Large intestine (tissue), 3 donors: ENCODE measurements around the gene GLOD4. TPM values are rescaled to one million over a fixed set of nuclear protein-coding genes. Genes with fewer than 3 reads are reported as not detected.
"Not testable (repeated sequence)": the region's sequence is repeated elsewhere in the genome, so short reads cannot be mapped to it uniquely, and the experiment has no call there.

ENCODE experiments used
- DNase-seq, 2 donors: peaks; one replicate each; pipeline versions ENCODE4 v3.0.0 to v3.0.0-alpha.2; 2013
- H3K27ac ChIP-seq: one replicate; pipeline ENCODE4 v1.5.1; 2013; ENCODE audit warnings: low read length
- H3K27me3 ChIP-seq: 2 replicates; pipeline ENCODE4 v1.6.1; 2013; ENCODE audit warnings: low read length; ENCODE audit not compliant: control insufficient read depth, insufficient read depth
- H3K36me3 ChIP-seq: 2 replicates; pipeline ENCODE4 v1.6.1; 2013; ENCODE audit warnings: low read length; ENCODE audit not compliant: control insufficient read depth, insufficient read depth
- H3K4me1 ChIP-seq: one replicate; pipeline ENCODE4 v1.6.1; 2013; ENCODE audit warnings: low read length; ENCODE audit not compliant: control insufficient read depth, insufficient read depth
- H3K4me3 ChIP-seq: one replicate; pipeline ENCODE4 v1.5.1; 2013; ENCODE audit warnings: low read length
- H3K9me3 ChIP-seq: one replicate; pipeline ENCODE4 v1.6.1; 2013; ENCODE audit warnings: mild to moderate bottlenecking, low read depth, low read length, moderate library complexity; ENCODE audit not compliant: control insufficient read depth
- WGBS: methylation state at CpG from one replicate; pipeline ENCODE4 v1.1.5; 2013; ENCODE audit warnings: low lambda C conversion rate; ENCODE audit not compliant: insufficient coverage; 5-methylcytosine and 5-hydroxymethylcytosine counted together
- polyA plus RNA-seq: library from polyadenylated mRNA; unstranded; fragments of 120-200 nt; gene quantifications from one replicate; pipeline ENCODE4 v1.2.1, GENCODE V29; 2013

The GLOD4 gene
- polyA plus RNA-seq, 1 donor, result 149 TPM

DNA sequence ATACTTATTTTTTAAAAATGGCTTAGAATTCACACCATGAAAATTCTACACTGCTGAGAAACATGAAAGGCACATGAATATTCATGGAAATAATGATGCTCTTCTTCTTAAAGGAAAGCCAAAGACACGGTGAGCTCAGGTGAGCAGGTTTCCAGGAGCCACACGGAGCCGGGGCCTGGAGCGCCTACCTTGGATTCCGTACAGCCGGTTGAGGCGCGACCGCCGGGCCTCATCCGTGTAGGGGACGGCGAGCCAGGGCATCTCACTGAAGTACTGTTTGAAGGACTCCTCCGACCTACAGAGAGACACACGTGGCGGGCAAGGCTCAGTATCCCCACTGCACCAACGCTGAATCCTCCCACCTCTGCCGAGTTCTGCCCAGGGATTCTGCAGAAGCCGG, 37.2 kb upstream of the GLOD4 start:
- Histone ChIP-seq H3K27me3 (no peaks in the 10 kb centered on the region), H3K27ac (no peak overlapping the region), H3K4me1 (no peaks in the 10 kb centered on the region), H3K36me3 (peaks cover 14% of the 10 kb centered on the region), H3K9me3 (no peaks in the 10 kb centered on the region), H3K4me3 (no peak overlapping the region)
- DNase-seq, result no peak
- no CpG with 5 or more reads among the region's 19 CpGs for WGBS

- Histone ChIP-seq H3K4me1 (no peaks in the 10 kb centered on the region), H3K27ac (no peak overlapping the region), H3K9me3 (peaks cover 5% of the 10 kb centered on the region), H3K27me3 (no peaks in the 10 kb centered on the region), H3K36me3 (peaks cover 8% of the 10 kb centered on the region), H3K4me3 (no peak overlapping the region)
- no CpG with 5 or more reads among the region's 20 CpGs for WGBS
- no peak for DNase-seq
Observed at GRCh38 chr17:814371-814770, 32.3 kb upstream of the GLOD4 start.

DNA sequence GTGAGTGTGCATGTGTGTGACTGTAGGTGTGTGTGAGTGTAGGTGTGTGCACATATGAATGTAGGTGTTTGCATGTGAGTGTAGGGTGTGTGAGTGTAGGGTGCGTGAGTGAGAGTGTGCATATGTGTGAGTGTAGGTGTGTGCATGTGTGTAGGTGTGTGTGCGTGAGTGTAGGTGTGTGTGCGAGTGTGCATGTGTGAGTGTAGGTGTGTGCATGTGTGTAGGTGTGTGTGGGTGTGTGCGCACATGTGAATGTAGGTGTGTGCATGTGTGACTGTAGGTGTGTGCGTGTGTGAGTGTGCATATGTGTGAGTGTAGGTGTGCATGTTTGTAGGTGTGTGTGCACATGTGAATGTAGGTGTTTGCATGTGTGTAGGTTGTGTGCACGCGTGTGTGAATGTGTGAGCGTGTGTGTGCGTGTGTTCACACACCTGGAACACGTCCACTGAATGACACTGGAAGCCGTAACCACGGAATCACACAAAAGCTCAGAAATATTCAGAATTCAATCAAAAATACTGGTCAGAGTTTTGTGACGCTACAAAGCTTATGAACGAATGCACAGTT, 30.6 kb upstream of the GLOD4 start:
- no peaks in the 10 kb centered on the region for H3K27me3 ChIP-seq
- peaks cover 5% of the 10 kb centered on the region for H3K36me3 ChIP-seq
- no peaks in the 10 kb centered on the region for H3K4me1 ChIP-seq
- no peak for DNase-seq
- H3K9me3 ChIP-seq, result peaks cover 5% of the 10 kb centered on the region
- no peak overlapping the region for H3K27ac ChIP-seq
- no peak overlapping the region for H3K4me3 ChIP-seq
- WGBS, result no CpG with 5 or more reads among the region's 14 CpGs

GRCh38 chr17:811051-811784, 29.1 kb upstream of the GLOD4 start:
- H3K27ac ChIP-seq, result no peak overlapping the region
- DNase-seq, result no peak
- WGBS, result 86% methylated on average over 1 of the region's 29 CpGs
- H3K27me3 ChIP-seq, result no peaks in the 10 kb centered on the region
- no peaks in the 10 kb centered on the region for H3K4me1 ChIP-seq
- no peak overlapping the region for H3K4me3 ChIP-seq
- H3K36me3 ChIP-seq, result peaks cover 5% of the 10 kb centered on the region
- peaks cover 5% of the 10 kb centered on the region for H3K9me3 ChIP-seq

DNA sequence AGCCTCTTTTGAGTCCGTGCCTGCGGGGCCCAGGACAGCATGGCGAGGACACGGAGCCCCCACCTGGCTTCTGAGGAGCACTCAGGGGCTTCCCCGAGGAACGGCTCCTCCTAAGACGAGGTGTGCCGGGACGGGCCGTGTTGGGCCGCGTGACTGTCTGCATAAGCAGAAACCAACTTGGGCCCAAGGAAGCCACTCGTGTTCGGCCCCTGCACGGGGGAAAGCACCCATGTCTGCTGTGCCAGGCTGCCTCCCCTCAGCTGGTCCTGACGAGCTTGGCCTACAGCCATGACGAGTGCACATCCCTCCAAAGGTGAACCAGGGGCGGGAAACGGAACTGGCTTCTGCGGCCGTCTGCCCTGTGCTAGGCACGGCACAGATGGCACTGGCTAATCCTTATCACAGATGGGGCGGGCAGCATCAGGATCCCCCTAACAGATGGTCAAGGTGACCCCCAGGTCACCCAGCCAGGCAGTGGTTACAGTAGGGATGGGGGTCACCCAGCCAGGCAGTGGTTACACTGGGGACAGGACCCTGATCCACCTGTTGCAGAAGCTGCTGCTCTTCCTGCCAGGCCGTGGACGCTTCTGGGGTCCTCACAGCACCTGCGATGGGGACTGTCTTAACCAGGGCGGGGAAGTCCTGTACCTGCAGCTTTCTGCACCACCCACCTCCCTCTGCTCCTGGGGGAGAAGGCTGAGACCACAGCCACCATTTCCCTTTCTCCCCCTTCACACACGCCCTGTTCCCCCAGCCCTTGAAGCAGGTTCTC, 25.6 kb upstream of the GLOD4 start:
- WGBS, result no CpG with 5 or more reads among the region's 28 CpGs
- H3K9me3 ChIP-seq, result peaks cover 5% of the 10 kb centered on the region
- H3K4me3 ChIP-seq, result no peak overlapping the region
- H3K4me1 ChIP-seq, result no peaks in the 10 kb centered on the region
- DNase-seq, result no peak
- peaks cover 8% of the 10 kb centered on the region for H3K36me3 ChIP-seq
- H3K27ac ChIP-seq, result no peak overlapping the region
- H3K27me3 ChIP-seq, result no peaks in the 10 kb centered on the region

DNA sequence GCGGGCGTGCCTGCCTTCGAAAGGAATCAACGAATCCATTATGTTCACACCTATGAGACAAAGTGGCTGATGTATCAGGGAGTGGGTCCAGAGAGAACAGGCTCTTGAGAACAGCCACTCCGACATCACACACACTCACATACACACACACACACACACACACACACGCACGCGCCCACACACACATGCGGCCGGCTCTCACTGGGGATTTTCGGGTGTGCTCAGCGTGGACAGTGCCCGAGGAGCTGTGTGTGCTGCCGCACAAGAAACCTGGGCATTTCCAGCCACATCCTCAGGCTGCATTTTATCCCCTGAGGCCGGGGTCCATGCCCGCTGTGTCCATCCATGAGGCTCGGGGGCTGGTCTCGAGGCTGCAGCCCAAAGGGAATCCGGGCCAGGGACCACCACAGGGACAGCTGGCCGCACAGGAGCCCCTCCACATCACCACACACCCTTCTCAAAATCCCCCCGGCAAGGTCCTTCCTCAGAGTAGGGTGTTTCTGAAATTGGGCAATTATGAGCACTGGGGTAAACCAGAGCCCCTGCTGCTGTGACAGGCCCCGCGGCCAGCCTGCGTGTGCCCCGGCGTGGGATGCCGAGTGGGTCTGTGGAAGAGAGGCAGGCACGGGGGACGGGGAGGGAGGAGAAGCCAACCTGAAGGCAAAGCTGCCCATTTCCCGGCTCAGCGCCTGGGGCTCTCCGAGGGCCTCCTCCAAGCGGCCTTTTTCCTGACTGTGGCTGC, 24.9 kb upstream of the GLOD4 start:
- Histone ChIP-seq H3K9me3 (peaks cover 5% of the 10 kb centered on the region), H3K27ac (no peak overlapping the region), H3K4me3 (no peak overlapping the region), H3K27me3 (no peaks in the 10 kb centered on the region), H3K4me1 (no peaks in the 10 kb centered on the region), H3K36me3 (peaks cover 5% of the 10 kb centered on the region)
- WGBS, result no CpG with 5 or more reads among the region's 33 CpGs
- no peak for DNase-seq

- no CpG with 5 or more reads among the region's 13 CpGs for WGBS
- Histone ChIP-seq H3K27me3 (no peaks in the 10 kb centered on the region), H3K4me3 (no peak overlapping the region), H3K36me3 (peaks cover 5% of the 10 kb centered on the region), H3K9me3 (peaks cover 5% of the 10 kb centered on the region), H3K27ac (no peak overlapping the region), H3K4me1 (no peaks in the 10 kb centered on the region)
- no peak for DNase-seq
Observed at GRCh38 chr17:806346-806745, 24.3 kb upstream of the GLOD4 start.

DNA sequence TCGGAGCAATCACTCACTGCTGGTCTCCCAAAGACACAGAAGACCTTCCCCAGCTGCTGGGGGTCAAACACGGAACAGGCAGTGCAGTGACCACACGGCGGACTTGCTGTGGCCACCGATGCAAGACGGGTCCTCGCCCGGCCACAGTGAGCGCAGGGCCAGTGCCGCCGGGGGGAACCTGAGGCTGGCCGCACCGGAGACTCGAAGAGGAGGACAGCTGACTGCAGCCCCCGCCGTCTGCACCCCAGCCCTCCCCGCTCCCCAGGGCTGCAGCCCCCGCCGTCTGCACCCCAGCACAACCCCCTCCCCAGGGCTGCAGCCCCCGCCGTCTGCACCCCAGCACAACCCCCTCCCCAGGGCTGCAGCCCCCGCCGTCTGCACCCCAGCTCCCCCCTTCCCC, 23.8 kb upstream of the GLOD4 start:
- not testable (repeated sequence) for DNase-seq, H3K36me3 ChIP-seq, H3K9me3 ChIP-seq, H3K27me3 ChIP-seq, H3K4me3 ChIP-seq, H3K27ac ChIP-seq, H3K4me1 ChIP-seq
- WGBS, result no CpG with 5 or more reads among the region's 23 CpGs

- DNase-seq, result no peak
- Histone ChIP-seq H3K4me3 (no peak overlapping the region), H3K4me1 (no peaks in the 10 kb centered on the region), H3K9me3 (peaks cover 2% of the 10 kb centered on the region), H3K27ac (no peak overlapping the region), H3K27me3 (no peaks in the 10 kb centered on the region), H3K36me3 (peaks cover 8% of the 10 kb centered on the region)
- WGBS, result no CpG with 5 or more reads among the region's 41 CpGs
Observed at GRCh38 chr17:804541-805435, 22.7 kb upstream of the GLOD4 start.
